Endothelial cell of umbilical vein (primary cell): ENCODE data around the gene ANO4. TPM values are rescaled to one million over a fixed set of nuclear protein-coding genes. Genes with fewer than 3 reads are reported as not detected.

Source experiments
- BruUV-seq: library from RNA; stranded (reverse); fragments of 400-500 nt; replicated peaks from 2 replicates; lab custom pipeline; 2021; lab: Mats Ljungman, UMichigan
- CTCF ChIA-PET: fragments of 300-600, 350-600 bp; sonication (Branson Sonifier 250); formaldehyde crosslinking; loops from one replicate; lab custom pipeline; 2021; ENCODE audit warnings: antibody characterized with exemption, inconsistent platforms; lab: Charles Lee
- POLR2A ChIA-PET: fragments of 300-600, 350-600 bp; sonication (Branson Sonifier 250); formaldehyde crosslinking; loops from one replicate; lab custom pipeline; 2021; ENCODE audit warnings: antibody characterized with exemption, inconsistent platforms; lab: Charles Lee
- DNase-seq: peaks from one replicate; pipeline ENCODE4 v3.0.0-alpha.2; 2011; ENCODE audit warnings: low read depth, low spot score
- FAIRE-seq: peaks from 2 replicates; lab custom pipeline; 2011; peaks lifted over from hg19 to GRCh38; lab: Jason Lieb, UNC
- H2AFZ ChIP-seq: 2 replicates; pipeline ENCODE4 v1.6.0; 2012; ENCODE audit warnings: low read depth, low read length, control low read depth, inconsistent platforms
- H3K27ac ChIP-seq: 2 replicates; pipeline ENCODE4 v1.5.1; 2011; ENCODE audit warnings: low read depth, mild to moderate bottlenecking, control low read depth, low read length, moderate library complexity; ENCODE audit not compliant: insufficient read depth
- H3K27me3 ChIP-seq, 2 experiments: 2 replicates each; pipeline versions ENCODE4 v1.6.0 to v1.6.1; 2011; ENCODE audit warnings: low read length in 2 of 2, mixed read lengths in 1 of 2; ENCODE audit not compliant: control insufficient read depth in 2 of 2, insufficient read depth in 2 of 2
- H3K36me3 ChIP-seq, 2 experiments: 2 replicates in 1 of 2; 3 replicates in 1 of 2; pipeline ENCODE4 v1.5.1; 2011; ENCODE audit warnings: low read length in 2 of 2, mild to moderate bottlenecking in 1 of 2, moderate library complexity in 1 of 2; ENCODE audit not compliant: control insufficient read depth in 2 of 2, insufficient read depth in 2 of 2; ENCODE audit errors: extremely low read depth in 1 of 2
- H3K4me1 ChIP-seq: 3 replicates; pipeline ENCODE4 v1.5.1; 2011; ENCODE audit warnings: mild to moderate bottlenecking, low read length; ENCODE audit not compliant: control insufficient read depth, insufficient read depth; ENCODE audit errors: extremely low read depth
- H3K4me2 ChIP-seq: 2 replicates; pipeline ENCODE4 v1.6.1; 2011; ENCODE audit warnings: low read length, control low read depth, mixed read lengths; ENCODE audit not compliant: insufficient read depth
- H3K4me3 ChIP-seq, 3 experiments: fragments of 200-600 bp in 1 of 3; sonication (generic), shearing (Covaris generic) in 1 of 3; replicated peaks in 1 of 3; 2 replicates each; pipeline ENCODE4 v1.5.1; 2011 to 2016; ENCODE audit warnings: control low read depth in 3 of 3, low read length in 3 of 3, mild to moderate bottlenecking in 2 of 3, inconsistent platforms in 1 of 3, low read depth in 1 of 3, moderate library complexity in 1 of 3; ENCODE audit not compliant: insufficient read depth in 1 of 3
- H3K79me2 ChIP-seq: 2 replicates; pipeline ENCODE4 v1.6.0; 2012; ENCODE audit warnings: low read length, inconsistent platforms; ENCODE audit not compliant: control insufficient read depth, insufficient read depth
- H3K9ac ChIP-seq: replicated peaks from 2 replicates; pipeline ENCODE3; 2011; ENCODE audit warnings: low read length, control low read depth; ENCODE audit not compliant: insufficient read depth; ENCODE audit errors: extremely low read depth
- H3K9me1 ChIP-seq: replicated peaks from 3 replicates; pipeline ENCODE4 v1.6.0; 2011; ENCODE audit warnings: mild to moderate bottlenecking, low read length; ENCODE audit not compliant: control insufficient read depth, insufficient read depth; ENCODE audit errors: extremely low read depth
- H3K9me3 ChIP-seq: replicated peaks from 2 replicates; pipeline ENCODE4 v1.5.1; 2012; ENCODE audit warnings: low read length, inconsistent platforms; ENCODE audit not compliant: control insufficient read depth, insufficient read depth
- H4K20me1 ChIP-seq: replicated peaks from 2 replicates; pipeline ENCODE3; 2011; ENCODE audit warnings: mild to moderate bottlenecking, low read length; ENCODE audit not compliant: control insufficient read depth, insufficient read depth; ENCODE audit errors: extremely low read depth
- EZH2 ChIP-seq: IDR thresholded peaks from 2 replicates; pipeline ENCODE4 v1.6.1; 2012; ENCODE audit warnings: borderline replicate concordance, low read depth, mild to moderate bottlenecking, moderate library complexity, low read length, inconsistent platforms; ENCODE audit not compliant: severe bottlenecking
- FOS ChIP-seq: IDR thresholded peaks from 2 replicates; pipeline ENCODE4 v1.6.1; 2011; ENCODE audit warnings: mild to moderate bottlenecking, low read length, moderate library complexity, borderline replicate concordance; ENCODE audit not compliant: insufficient read depth
- GATA2 ChIP-seq: IDR thresholded peaks from 2 replicates; pipeline ENCODE4 v1.7.0; 2011; ENCODE audit warnings: low read depth, mild to moderate bottlenecking, moderate library complexity, mixed read lengths, low read length; ENCODE audit not compliant: insufficient read length, insufficient read depth
- JUN ChIP-seq: IDR thresholded peaks from 2 replicates; pipeline ENCODE4 v1.6.1; 2011; ENCODE audit warnings: borderline replicate concordance, low read depth; ENCODE audit not compliant: insufficient read length, insufficient read depth
- MYC ChIP-seq: IDR thresholded peaks from one replicate; pipeline ENCODE4 v1.6.1; 2011; ENCODE audit warnings: mild to moderate bottlenecking, low read depth, low read length
- POLR2A ChIP-seq: IDR thresholded peaks from 2 replicates; pipeline ENCODE4 v1.6.1; 2012; ENCODE audit warnings: low read depth, mild to moderate bottlenecking, control low read depth, low read length
- POLR2AphosphoS5 ChIP-seq: IDR thresholded peaks from 2 replicates; pipeline ENCODE4 v1.6.1; 2012; ENCODE audit warnings: low read depth, mild to moderate bottlenecking, control low read depth, low read length, moderate library complexity; ENCODE audit not compliant: insufficient read depth
- dilution Hi-C: fragments of 300-500 bp; cut with MboI; formaldehyde crosslinking; loops from one replicate; pipeline ENCODE4 v1.15.0; 2019; ENCODE audit warnings: low sequenced_read_pairs; ENCODE audit not compliant: extremely low pct_ligation_motif_present
- intact Hi-C: fragments of 100-400 bp; cut with micrococcal nuclease; formaldehyde crosslinking; loops from one replicate; pipeline ENCODE4 v1.10.0; 2022
- polyA plus RNA-seq, 4 experiments: library from polyadenylated mRNA; depleted of rRNA in 3 of 4; stranded (reverse) in 3 of 4; unstranded in 1 of 4; fragments of >200 nt; gene quantifications; 2 replicates each; pipeline versions ENCODE4 v1.2.1 to v1.2.3, GENCODE V29; 2011 to 2012; ENCODE audit warnings: missing spikeins in 1 of 4
- total RNA-seq: library from RNA; stranded (reverse); gene quantifications from 2 replicates; pipeline ENCODE4 v1.2.3, GENCODE V29; 2021
- TF ChIP-seq, protein P1 (sequence below), 2 donors: IDR thresholded peaks; 1 replicate in 1 of 2; 2 replicates in 1 of 2; pipeline ENCODE4 v1.5.1; 2011; ENCODE audit warnings: low read length in 2 of 2, mild to moderate bottlenecking in 2 of 2, moderate library complexity in 2 of 2, control low read depth in 1 of 2, inconsistent platforms in 1 of 2, low read depth in 1 of 2; ENCODE audit not compliant: insufficient read depth in 1 of 2; ENCODE audit errors: extremely low read depth in 1 of 2
- TF ChIP-seq, protein P2 (sequence below): IDR thresholded peaks from 2 replicates; pipeline ENCODE4 v1.6.1; 2011; ENCODE audit not compliant: insufficient read depth, insufficient read length

ANO4 gene
- total and polyA plus RNA-seq, 2 donors (not counting 3 experiments of a cell fraction or from before 2014, with no cell fraction given) = 0.25 TPM; not detected in 1

DNA sequence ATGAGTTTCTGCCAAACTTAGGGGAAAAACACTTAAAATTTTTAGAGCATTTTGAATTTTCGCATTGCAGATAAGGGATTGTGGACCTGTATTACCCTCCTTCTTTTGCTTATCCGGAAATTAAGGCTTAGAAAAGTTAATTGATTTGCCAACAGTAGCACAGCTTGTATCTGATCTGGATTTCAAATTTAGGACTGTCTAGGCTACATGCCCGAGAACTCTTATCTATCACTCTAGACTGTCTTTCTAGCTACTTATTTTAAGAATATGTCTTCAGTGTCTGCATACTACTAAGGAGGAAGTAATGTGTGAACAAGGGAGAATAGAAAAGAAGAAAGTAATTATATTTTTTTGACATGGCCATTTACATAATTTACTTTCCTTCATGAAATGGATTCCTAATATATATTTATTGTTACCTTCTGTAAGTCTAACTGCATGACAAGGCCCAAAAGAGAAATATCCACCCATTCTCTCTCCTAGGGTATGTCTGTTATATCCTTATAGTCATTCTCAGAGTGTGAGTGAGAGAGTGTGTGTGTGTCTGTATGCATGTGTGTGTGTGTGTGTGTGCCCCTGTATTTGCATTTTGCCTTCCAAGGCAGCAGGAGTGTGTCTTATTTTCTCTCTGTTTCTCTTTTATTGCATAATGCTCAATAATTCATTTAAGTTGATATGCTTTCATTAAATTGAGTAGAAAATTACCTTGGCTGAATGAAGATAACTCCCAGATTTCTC is 283.4 kb downstream of the ANO4 start:
- Histone ChIP-seq H3K27ac (no peak overlapping the region), H3K9me3 (peaks cover 4% of the 10 kb centered on the region), H3K79me2 (no peaks in the 10 kb centered on the region), H2AFZ (no peak overlapping the region), H3K9ac (no peak overlapping the region), H4K20me1 (no peaks in the 10 kb centered on the region), H3K4me1 (no peaks in the 10 kb centered on the region), H3K9me1 (no peaks in the 10 kb centered on the region), H3K4me2 (no peak overlapping the region), H3K36me3 (no peaks in the 10 kb centered on the region), H3K4me3 (no peak overlapping the region), H3K27me3 (no peaks in the 10 kb centered on the region)
- intact Hi-C loops = no loop called here
- no TSS peak for BruUV-seq
- ChIA-PET CTCF (no interaction called here), POLR2A (no interaction called here)
- TF ChIP-seq GATA2 (no peak), MYC (no peak), FOS (no peak), POLR2AphosphoS5 (no peak), POLR2A (no peak), EZH2 (no peak), JUN (no peak)
- TF ChIP-seq, protein P1, sequence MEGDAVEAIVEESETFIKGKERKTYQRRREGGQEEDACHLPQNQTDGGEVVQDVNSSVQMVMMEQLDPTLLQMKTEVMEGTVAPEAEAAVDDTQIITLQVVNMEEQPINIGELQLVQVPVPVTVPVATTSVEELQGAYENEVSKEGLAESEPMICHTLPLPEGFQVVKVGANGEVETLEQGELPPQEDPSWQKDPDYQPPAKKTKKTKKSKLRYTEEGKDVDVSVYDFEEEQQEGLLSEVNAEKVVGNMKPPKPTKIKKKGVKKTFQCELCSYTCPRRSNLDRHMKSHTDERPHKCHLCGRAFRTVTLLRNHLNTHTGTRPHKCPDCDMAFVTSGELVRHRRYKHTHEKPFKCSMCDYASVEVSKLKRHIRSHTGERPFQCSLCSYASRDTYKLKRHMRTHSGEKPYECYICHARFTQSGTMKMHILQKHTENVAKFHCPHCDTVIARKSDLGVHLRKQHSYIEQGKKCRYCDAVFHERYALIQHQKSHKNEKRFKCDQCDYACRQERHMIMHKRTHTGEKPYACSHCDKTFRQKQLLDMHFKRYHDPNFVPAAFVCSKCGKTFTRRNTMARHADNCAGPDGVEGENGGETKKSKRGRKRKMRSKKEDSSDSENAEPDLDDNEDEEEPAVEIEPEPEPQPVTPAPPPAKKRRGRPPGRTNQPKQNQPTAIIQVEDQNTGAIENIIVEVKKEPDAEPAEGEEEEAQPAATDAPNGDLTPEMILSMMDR (IDR thresholded peaks at IDR 0.05; ENCODE audit: extremely low read depth in 1 of 2, insufficient read depth in 1 of 2, low read depth in 1 of 2, low read length in 2 of 2) = no peak
- TF ChIP-seq, protein P2, sequence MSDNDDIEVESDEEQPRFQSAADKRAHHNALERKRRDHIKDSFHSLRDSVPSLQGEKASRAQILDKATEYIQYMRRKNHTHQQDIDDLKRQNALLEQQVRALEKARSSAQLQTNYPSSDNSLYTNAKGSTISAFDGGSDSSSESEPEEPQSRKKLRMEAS = no peak
- no peak for FAIRE-seq
- dilution Hi-C loops = no loop called here
- no peak for DNase-seq
